Neural crest cell (in vitro differentiated cells): ENCODE results near the gene SLC15A1. TPM values are rescaled to one million over a fixed set of nuclear protein-coding genes. Genes with fewer than 3 reads are reported as not detected.

Experiments
- DNase-seq: peaks from one replicate; pipeline ENCODE4 v3.0.0; 2021; ENCODE audit warnings: low read depth, mixed read lengths, low spot score
- H3K27ac Mint-ChIP-seq: one replicate; pipeline ENCODE4 v1.8.0; 2021; ENCODE audit warnings: mild to moderate bottlenecking, mixed read lengths; ENCODE audit not compliant: unreplicated experiment
- H3K27me3 Mint-ChIP-seq: 2 replicates; pipeline ENCODE4 v1.8.0; 2021; ENCODE audit warnings: low read depth, mild to moderate bottlenecking, mixed read lengths
- H3K36me3 Mint-ChIP-seq: 2 replicates; pipeline ENCODE4 v1.8.0; 2021; ENCODE audit warnings: low read depth, mild to moderate bottlenecking, mixed read lengths
- H3K4me1 Mint-ChIP-seq: 2 replicates; pipeline ENCODE4 v1.8.0; 2021; ENCODE audit warnings: mixed read lengths
- H3K4me3 Mint-ChIP-seq: one replicate; pipeline ENCODE4 v1.8.0; 2021; ENCODE audit warnings: mild to moderate bottlenecking, mixed read lengths
- H3K9me3 Mint-ChIP-seq: 2 replicates; pipeline ENCODE4 v1.8.0; 2021; ENCODE audit warnings: mixed read lengths
- total RNA-seq: library from RNA; stranded (reverse); gene quantifications from 2 replicates; pipeline ENCODE4 v1.2.1, GENCODE V29; 2021
- TF ChIP-seq, protein P1 (sequence below): fragments of 200-600 bp; sonication (generic); conservative IDR thresholded peaks from 2 replicates; pipeline ENCODE4 v1.5.0; 2021; ENCODE audit warnings: antibody characterized with exemption, mild to moderate bottlenecking

The SLC15A1 gene
- total RNA-seq, 1 donor from 2014 or later = not detected

DNA sequence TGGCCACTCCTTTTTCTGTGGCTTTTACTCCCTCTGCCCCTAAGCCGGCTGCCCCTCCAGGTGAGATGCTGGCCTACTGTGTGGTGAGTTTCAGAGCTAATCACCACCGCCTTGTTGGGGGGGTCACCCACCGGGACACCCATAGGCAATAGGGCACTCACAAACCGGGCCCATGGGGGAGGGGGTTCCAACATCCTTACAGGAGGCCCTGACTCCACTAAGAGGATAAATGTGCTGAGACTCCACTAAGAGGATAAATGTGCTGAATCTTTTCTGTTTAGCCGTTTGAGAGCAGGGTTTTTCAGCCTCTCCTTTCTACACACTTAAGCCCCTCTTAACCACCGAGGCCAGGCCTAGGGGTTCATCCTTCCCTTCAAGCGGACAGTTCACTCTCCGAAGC lies 73.7 kb downstream of the SLC15A1 start:
- TF ChIP-seq, protein P1, sequence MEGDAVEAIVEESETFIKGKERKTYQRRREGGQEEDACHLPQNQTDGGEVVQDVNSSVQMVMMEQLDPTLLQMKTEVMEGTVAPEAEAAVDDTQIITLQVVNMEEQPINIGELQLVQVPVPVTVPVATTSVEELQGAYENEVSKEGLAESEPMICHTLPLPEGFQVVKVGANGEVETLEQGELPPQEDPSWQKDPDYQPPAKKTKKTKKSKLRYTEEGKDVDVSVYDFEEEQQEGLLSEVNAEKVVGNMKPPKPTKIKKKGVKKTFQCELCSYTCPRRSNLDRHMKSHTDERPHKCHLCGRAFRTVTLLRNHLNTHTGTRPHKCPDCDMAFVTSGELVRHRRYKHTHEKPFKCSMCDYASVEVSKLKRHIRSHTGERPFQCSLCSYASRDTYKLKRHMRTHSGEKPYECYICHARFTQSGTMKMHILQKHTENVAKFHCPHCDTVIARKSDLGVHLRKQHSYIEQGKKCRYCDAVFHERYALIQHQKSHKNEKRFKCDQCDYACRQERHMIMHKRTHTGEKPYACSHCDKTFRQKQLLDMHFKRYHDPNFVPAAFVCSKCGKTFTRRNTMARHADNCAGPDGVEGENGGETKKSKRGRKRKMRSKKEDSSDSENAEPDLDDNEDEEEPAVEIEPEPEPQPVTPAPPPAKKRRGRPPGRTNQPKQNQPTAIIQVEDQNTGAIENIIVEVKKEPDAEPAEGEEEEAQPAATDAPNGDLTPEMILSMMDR = no peak
- H3K4me3 Mint-ChIP-seq = no peak overlapping the region
- peak overlapping the region; percentile 82 for H3K27ac Mint-ChIP-seq
- no peaks in the 10 kb centered on the region for H3K36me3 Mint-ChIP-seq
- no peaks in the 10 kb centered on the region for H3K27me3 Mint-ChIP-seq
- no peak for DNase-seq
- no peaks in the 10 kb centered on the region for H3K9me3 Mint-ChIP-seq
- H3K4me1 Mint-ChIP-seq = peaks cover 31% of the 10 kb centered on the region

DNA sequence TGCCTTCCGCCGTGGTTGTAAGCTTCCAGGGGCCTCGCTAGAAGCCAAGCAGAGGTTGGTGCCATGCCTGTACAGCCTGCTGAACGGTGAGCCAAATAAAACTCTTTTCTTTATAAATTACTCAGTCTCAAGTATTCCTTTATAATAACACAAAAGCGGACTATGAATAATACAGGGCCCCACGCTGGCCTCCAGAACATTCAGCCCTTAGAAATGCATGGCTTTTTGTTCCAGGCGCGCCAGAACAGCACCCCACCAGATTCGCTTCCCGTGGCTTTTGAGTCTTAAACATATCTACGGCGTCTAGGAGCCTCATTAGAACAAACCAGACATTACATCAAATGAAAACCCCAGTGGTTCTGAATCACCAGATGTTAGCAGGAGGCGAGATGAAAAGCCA lies 75.1 kb downstream of the SLC15A1 start:
- H3K27ac Mint-ChIP-seq = no peak overlapping the region

DNA sequence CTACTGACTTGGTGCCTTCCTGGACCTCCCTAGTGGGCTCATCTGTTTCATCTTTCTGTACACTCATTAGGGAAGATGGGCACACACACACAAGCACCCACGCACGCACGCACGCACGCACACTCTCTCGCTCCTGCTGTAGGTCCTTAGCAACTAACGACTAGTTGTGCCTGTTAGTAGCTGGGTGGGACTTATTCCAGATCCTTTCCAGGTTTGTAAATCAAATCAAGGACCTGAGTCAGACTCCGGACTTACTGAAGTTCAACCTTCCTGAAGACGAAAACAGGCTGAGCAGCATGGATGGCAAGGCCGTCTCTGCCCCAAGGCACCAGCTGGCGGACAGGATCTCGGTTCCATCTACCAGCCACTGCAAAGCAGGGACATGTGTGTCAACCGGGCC lies 76.2 kb downstream of the SLC15A1 start:
- no peaks in the 10 kb centered on the region for H3K9me3 Mint-ChIP-seq
- H3K27me3 Mint-ChIP-seq = no peaks in the 10 kb centered on the region
- H3K4me1 Mint-ChIP-seq = peaks cover 42% of the 10 kb centered on the region
- H3K27ac Mint-ChIP-seq = peak overlapping the region; percentile 67
- no peak overlapping the region for H3K4me3 Mint-ChIP-seq
- no peak for DNase-seq
- TF ChIP-seq, protein P1 = no peak
- no peaks in the 10 kb centered on the region for H3K36me3 Mint-ChIP-seq

More for the DNA sequence above, 75.1 kb downstream of the SLC15A1 start:
- H3K4me3 Mint-ChIP-seq = no peak overlapping the region
- H3K27me3 Mint-ChIP-seq = no peaks in the 10 kb centered on the region
- H3K4me1 Mint-ChIP-seq = peaks cover 42% of the 10 kb centered on the region
- no peaks in the 10 kb centered on the region for H3K36me3 Mint-ChIP-seq
- TF ChIP-seq, protein P1 = no peak
- H3K9me3 Mint-ChIP-seq = no peaks in the 10 kb centered on the region
- no peak for DNase-seq

DNA sequence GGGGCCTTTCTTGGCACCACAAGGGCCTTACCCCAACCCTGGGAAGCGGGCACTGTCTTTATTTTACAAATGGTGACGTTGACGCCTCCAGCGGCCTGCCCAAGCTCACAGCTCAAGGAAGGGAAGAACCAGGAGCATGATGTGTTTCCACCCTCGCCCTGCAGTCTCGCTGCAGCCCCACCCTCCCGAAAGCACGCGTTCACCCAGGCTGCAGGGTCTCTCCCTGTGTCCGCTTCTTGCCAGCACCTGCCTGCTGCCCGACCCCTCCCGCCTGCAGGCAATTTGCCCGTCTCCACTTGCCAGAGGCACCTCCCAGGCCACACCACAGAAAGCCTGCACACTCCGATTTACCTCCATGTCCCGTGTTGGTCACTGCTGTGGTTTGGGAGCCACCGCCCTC lies 76.6 kb downstream of the SLC15A1 start:
- TF ChIP-seq, protein P1 = no peak
- Mint-ChIP-seq H3K4me3 (no peak overlapping the region), H3K36me3 (no peaks in the 10 kb centered on the region), H3K4me1 (peaks cover 42% of the 10 kb centered on the region), H3K27ac (peak overlapping the region; percentile 67), H3K9me3 (no peaks in the 10 kb centered on the region), H3K27me3 (no peaks in the 10 kb centered on the region)
- no peak for DNase-seq

DNA sequence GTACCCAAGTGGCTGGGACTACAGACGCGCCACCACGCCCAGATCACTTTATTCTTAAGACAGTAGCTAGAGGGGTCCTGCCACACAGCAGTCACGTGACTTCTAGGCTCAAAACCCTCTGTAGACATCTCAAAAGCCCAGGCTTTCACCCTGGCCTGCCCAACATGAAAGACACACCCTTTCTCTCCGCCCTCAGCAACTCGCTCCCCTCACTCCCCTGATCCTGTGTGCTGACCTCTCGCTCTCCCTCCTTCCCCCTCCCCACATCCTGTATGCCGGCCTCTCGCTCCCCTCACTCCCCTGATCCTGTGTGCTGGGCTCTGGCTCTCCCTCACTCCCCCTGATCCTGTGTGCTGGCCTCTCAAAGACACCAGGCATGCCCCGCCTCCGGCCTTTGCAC lies 77.4 kb downstream of the SLC15A1 start:
- Mint-ChIP-seq H3K27ac (no peak overlapping the region), H3K4me3 (no peak overlapping the region), H3K9me3 (no peaks in the 10 kb centered on the region), H3K4me1 (peaks cover 42% of the 10 kb centered on the region), H3K36me3 (no peaks in the 10 kb centered on the region), H3K27me3 (no peaks in the 10 kb centered on the region)
- DNase-seq = peak; percentile 7
- TF ChIP-seq, protein P1 = no peak
